Tibial nerve (tissue), 4 donors: ENCODE data around the gene FOXE1. TPM values are rescaled to one million over a fixed set of nuclear protein-coding genes. Genes with fewer than 3 reads are reported as not detected.

Experiments used
- DNase-seq, 2 donors: peaks; one replicate each; pipeline ENCODE4 v3.0.0-alpha.2; 2019; ENCODE audit warnings: low spot score in 2 of 2
- H3K27ac ChIP-seq, 4 donors: fragments of 200-600 bp; sonication (generic) in 3 of 4; one replicate each; pipeline ENCODE4 v1.5.1; 2017 to 2019; ENCODE audit warnings: mild to moderate bottlenecking in 1 of 4
- H3K27me3 ChIP-seq, 2 donors: fragments of 200-600 bp; sonication (generic) in 1 of 2; one replicate each; pipeline versions ENCODE4 v1.5.1 to v1.6.0; 2017 to 2019
- H3K36me3 ChIP-seq, 3 donors: fragments of 200-600 bp; sonication (generic); one replicate each; pipeline ENCODE4 v1.5.1; 2018 to 2019
- H3K4me1 ChIP-seq, 4 donors: fragments of 200-600 bp; sonication (generic) in 3 of 4; one replicate each; pipeline ENCODE4 v1.5.1; 2017 to 2019
- H3K4me3 ChIP-seq, 4 donors: fragments of 200-600 bp; sonication (generic) in 3 of 4; one replicate each; pipeline ENCODE4 v1.5.1; 2017 to 2019; ENCODE audit warnings: mild to moderate bottlenecking in 1 of 4, moderate library complexity in 1 of 4
- H3K9me3 ChIP-seq, 4 donors: fragments of 200-600 bp; sonication (generic) in 3 of 4; one replicate each; pipeline ENCODE4 v1.5.1; 2017 to 2019
- EP300 ChIP-seq, 2 donors: sonication (generic); formaldehyde crosslinking; IDR thresholded peaks; one replicate each; pipeline ENCODE4 v1.6.1; 2017; ENCODE audit warnings: antibody characterized with exemption in 2 of 2, mild to moderate bottlenecking in 1 of 2
- POLR2A ChIP-seq, 2 donors: fragments of 450-650 bp; IDR thresholded peaks; one replicate each; pipeline ENCODE4 v1.6.1; 2017; ENCODE audit warnings: antibody characterized with exemption in 2 of 2, mild to moderate bottlenecking in 2 of 2, moderate library complexity in 2 of 2
- WGBS, 2 donors: methylation state at CpG; one replicate each; pipeline ENCODE4 v1.1.5; 2018; 5-methylcytosine and 5-hydroxymethylcytosine counted together
- total RNA-seq, 4 donors: library from RNA; depleted of rRNA; stranded (reverse); fragments of >200 nt; gene quantifications; one replicate each; pipeline ENCODE4 v1.1.0, GENCODE V29; 2016
- TF ChIP-seq, protein P1 (sequence below), 5 experiments: fragments of 200-600 bp in 3 of 5; fragments of 450-650 bp in 2 of 5; sonication (generic) in 3 of 5; IDR thresholded peaks; one replicate each; pipeline ENCODE4 v1.5.1; 2016 to 2019; ENCODE audit warnings: antibody characterized with exemption in 5 of 5, mild to moderate bottlenecking in 3 of 5, moderate library complexity in 2 of 5

The FOXE1 gene
- total RNA-seq, 4 donors from 2014 or later: not detected

DNA sequence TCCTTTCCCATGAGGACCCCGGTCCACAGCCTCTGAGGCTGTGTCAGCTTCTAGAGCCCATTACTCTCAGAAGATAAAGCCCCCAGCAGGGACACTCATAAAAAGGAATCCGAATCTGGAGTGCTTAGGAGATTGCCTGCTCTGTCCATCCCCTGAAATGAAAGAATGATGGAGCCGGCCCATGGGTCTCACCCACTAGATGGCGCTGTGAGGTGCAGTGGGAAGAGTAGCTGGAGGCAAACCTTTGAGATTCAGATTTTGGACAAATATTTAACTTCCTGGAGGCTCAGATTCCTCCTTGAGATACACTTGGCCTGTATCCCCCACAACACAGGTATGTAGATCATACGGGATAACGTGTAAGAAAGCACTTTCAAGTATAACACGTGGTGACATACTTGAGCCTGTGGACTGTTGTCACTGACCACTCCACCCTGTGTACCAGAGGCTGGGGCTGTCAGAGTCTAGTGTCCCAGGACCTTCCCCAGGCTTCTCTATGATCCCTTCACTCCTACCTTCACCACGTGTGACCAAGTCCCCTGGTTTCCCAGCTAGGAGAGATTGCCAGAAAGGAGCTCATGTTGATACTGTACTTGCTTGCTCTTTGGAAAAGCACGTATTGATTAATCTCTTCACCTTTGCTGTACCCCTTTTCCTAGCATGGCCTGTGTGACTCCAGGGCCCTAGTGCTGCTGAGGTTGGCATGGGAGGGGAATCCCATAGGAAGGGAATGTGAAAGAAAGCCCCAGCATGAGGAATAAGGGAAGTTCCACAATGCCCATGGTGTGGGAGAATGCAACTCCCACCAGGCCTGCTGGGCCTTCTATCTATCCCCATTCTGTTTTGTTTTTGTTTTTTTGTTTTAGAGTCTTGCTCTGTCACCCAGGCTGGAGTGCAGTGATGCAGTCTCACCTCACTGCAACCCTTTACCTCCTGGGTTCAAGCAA is 37.2 kb downstream of the FOXE1 start:
- H3K27me3 ChIP-seq: no peaks in the 10 kb centered on the region
- H3K4me3 ChIP-seq: no peak overlapping the region
- 43 to 46% methylated on average over 9 of the region's 9 CpGs for WGBS, 2 donors
- peaks cover 0 to 11% (median 0%) of the 10 kb centered on the region in 3 donors for H3K36me3 ChIP-seq
- peaks cover 0 to 9% (median 0%) of the 10 kb centered on the region in 4 donors for H3K9me3 ChIP-seq
- H3K27ac ChIP-seq: no peak overlapping the region
- no peaks in the 10 kb centered on the region for H3K4me1 ChIP-seq
- no peak for DNase-seq
- TF ChIP-seq EP300 (IDR thresholded peaks at IDR 0.05) (no peak), POLR2A (IDR thresholded peaks at IDR 0.05) (no peak)
- TF ChIP-seq, protein P1, sequence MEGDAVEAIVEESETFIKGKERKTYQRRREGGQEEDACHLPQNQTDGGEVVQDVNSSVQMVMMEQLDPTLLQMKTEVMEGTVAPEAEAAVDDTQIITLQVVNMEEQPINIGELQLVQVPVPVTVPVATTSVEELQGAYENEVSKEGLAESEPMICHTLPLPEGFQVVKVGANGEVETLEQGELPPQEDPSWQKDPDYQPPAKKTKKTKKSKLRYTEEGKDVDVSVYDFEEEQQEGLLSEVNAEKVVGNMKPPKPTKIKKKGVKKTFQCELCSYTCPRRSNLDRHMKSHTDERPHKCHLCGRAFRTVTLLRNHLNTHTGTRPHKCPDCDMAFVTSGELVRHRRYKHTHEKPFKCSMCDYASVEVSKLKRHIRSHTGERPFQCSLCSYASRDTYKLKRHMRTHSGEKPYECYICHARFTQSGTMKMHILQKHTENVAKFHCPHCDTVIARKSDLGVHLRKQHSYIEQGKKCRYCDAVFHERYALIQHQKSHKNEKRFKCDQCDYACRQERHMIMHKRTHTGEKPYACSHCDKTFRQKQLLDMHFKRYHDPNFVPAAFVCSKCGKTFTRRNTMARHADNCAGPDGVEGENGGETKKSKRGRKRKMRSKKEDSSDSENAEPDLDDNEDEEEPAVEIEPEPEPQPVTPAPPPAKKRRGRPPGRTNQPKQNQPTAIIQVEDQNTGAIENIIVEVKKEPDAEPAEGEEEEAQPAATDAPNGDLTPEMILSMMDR (IDR thresholded peaks at IDR 0.05): peak in 2 of 5 experiments; percentile 24 to 41

DNA sequence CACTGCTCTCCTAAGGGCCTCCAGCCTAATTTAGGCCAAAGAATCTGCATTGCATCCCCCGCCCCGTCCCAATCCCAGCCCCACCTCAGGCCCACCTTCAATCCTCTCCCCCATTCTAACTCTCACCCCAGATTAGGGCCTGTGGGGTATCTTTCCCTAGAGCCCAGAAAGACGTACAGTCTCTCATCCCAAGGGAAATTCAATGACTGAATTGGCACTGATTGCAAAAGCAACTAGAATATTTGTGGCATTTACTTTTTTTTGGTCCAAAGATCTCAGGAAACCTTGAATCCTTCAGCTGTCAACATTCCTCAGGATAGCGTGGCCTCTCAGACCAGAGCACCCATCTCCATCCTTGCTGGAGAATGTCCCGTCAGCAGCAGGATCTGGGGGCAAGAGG is 38.7 kb downstream of the FOXE1 start:
- Histone ChIP-seq H3K36me3 (peaks cover 0 to 26% (median 0%) of the 10 kb centered on the region in 3 donors), H3K27me3 (no peaks in the 10 kb centered on the region), H3K9me3 (peaks cover 0 to 9% (median 0%) of the 10 kb centered on the region in 4 donors), H3K4me1 (no peaks in the 10 kb centered on the region), H3K27ac (no peak overlapping the region), H3K4me3 (no peak overlapping the region)
- TF ChIP-seq EP300 (IDR thresholded peaks at IDR 0.05): no peak
- TF ChIP-seq POLR2A (IDR thresholded peaks at IDR 0.05): no peak
- TF ChIP-seq, protein P1 (IDR thresholded peaks at IDR 0.05): no peak
- WGBS, 2 donors: 77 to 85% methylated on average over 5 of the region's 5 CpGs
- DNase-seq: no peak

DNA sequence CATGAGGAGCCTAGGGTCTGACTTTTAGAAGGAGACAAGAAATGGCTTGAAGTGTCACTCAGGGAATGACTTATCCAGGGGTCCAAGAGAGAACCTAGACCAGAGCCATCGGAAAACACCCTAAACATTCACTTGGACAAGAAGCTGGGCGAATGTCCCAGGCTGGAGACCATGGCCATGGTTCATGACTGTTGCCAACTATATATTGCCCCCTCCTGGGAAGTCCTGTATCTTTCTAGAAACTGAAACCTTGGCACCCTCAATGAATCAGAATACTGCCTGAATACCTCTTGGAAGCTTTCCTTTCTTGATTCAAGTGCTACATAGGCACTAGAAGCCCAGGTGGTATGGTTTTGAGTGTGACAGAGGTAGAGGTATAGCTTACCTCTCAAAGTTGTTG is 39.4 kb downstream of the FOXE1 start:
- no peaks in the 10 kb centered on the region for H3K4me1 ChIP-seq
- no peak for DNase-seq
- TF ChIP-seq, protein P1 (IDR thresholded peaks at IDR 0.05): no peak
- no peak for TF ChIP-seq POLR2A (IDR thresholded peaks at IDR 0.05)
- no peak for TF ChIP-seq EP300 (IDR thresholded peaks at IDR 0.05)
- H3K4me3 ChIP-seq: no peak overlapping the region
- no peaks in the 10 kb centered on the region for H3K27me3 ChIP-seq
- WGBS, 2 donors: 80 to 87% methylated on average over 2 of the region's 2 CpGs
- peaks cover 0 to 32% (median 0%) of the 10 kb centered on the region in 3 donors for H3K36me3 ChIP-seq
- H3K27ac ChIP-seq: no peak overlapping the region
- peaks cover 0 to 9% (median 0%) of the 10 kb centered on the region in 4 donors for H3K9me3 ChIP-seq

DNA sequence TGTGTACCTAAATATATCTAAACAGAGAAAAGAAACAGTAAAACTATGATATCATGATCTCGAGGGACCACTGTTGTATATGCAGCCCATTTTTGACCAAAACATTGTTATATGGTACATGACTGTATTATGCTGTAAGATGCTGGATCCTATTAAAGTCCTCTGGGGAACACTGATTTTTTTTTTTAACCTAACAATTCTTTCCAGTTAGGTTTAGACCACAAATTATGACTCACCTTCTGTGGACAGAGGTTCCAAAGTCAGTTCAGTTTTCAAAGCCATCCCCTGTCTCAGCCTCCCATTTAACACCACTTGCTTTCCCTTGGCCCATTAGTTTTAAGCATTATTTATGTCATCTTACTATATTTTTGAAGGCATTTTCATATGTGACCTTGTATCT is 42.2 kb downstream of the FOXE1 start:
- no peak for DNase-seq
- H3K4me3 ChIP-seq: no peak overlapping the region
- WGBS, 2 donors: 83 to 94% methylated on average over 1 of the region's 1 CpG
- no peaks in the 10 kb centered on the region for H3K27me3 ChIP-seq
- H3K4me1 ChIP-seq: peaks cover 0 to under 1% (median 0%) of the 10 kb centered on the region in 4 donors
- H3K27ac ChIP-seq: no peak overlapping the region
- H3K9me3 ChIP-seq: peaks cover 0 to 9% (median 0%) of the 10 kb centered on the region in 4 donors
- peaks cover 0 to 54% (median 0%) of the 10 kb centered on the region in 3 donors for H3K36me3 ChIP-seq
- TF ChIP-seq, protein P1 (IDR thresholded peaks at IDR 0.05): no peak
- TF ChIP-seq POLR2A (IDR thresholded peaks at IDR 0.05) (no peak), EP300 (IDR thresholded peaks at IDR 0.05) (no peak)
